PC-3 (cell line): ENCODE measurements around the gene XRCC6.

ENCODE experiments used
- CTCF ChIP-seq: fragments of 300-600 bp; sonication (generic); conservative IDR thresholded peaks from 2 replicates; pipeline ENCODE4 v1.5.1; 2017; ENCODE audit warnings: antibody characterized with exemption, low read depth, mild to moderate bottlenecking, low read length
- EZH2 ChIP-seq: fragments of 300-600 bp; sonication (generic); IDR thresholded peaks from one replicate; pipeline ENCODE4 v1.6.1; 2017; ENCODE audit warnings: antibody characterized with exemption, mild to moderate bottlenecking, low read length; ENCODE audit not compliant: unreplicated experiment
- EZH2phosphoT487 ChIP-seq: fragments of 300-600 bp; sonication (generic); IDR thresholded peaks from 2 replicates; pipeline ENCODE4 v1.6.1; 2018; ENCODE audit warnings: mild to moderate bottlenecking, antibody characterized with exemption, low read length, borderline replicate concordance

DNA sequence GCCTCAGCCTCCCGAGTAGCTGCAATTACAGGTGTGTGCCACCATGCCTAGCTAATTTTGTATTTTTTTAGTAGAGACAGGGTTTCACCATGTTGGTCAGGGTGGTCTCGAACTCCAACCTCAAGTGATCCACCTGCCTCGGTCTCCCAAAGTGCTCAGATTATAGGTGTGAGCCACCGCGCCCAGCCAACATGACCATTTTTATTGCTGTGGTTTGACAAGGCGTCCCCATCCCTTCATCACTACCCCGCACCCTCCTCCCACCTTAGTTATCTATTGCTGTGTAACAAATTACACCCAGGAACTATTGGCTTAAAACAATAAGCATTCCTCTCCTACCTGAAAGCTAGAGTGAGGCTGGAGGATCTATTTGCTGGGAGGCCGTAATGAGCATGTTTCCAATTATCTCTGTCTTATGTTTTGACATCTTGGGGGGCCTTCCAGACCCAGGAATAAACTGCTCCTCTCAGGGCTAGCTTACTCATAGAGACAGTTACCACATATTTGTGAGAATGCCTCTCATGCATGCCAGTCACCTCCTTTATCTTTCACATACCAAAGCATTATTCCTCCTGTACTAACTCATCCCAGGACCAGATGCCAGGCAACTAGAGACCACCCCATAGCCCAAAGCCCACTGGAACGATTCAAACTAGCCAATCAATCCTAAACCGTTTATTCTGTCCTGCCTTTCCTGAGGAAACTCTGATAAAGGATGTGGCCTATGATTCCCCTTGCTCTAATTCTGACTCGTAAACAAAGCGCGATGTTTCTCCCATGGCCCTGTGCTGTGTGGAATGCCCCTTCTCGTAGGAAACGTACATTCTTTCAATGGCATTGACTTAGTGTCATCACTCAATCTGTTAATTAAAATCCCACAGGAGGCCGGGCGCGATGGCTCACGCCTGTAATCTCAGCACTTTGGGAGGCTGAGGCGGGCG lies 48.1 kb downstream of the XRCC6 start:
- no peak for TF ChIP-seq CTCF
- no peak for TF ChIP-seq EZH2
- TF ChIP-seq EZH2phosphoT487, result no peak
